ENCODE measurements around the gene TYW1.
"Not testable (repeated sequence)": the region's sequence is repeated elsewhere in the genome, so short reads cannot be mapped to it uniquely, and the experiment has no call there.

The TYW1 gene

GRCh38 chr7:67213038-67213437 lies 216.4 kb downstream of the TYW1 start:
- not testable (repeated sequence) for H3K27ac ChIP-seq (ENCODE audit: low read length)

GRCh38 chr7:67223551-67223950 lies 226.9 kb downstream of the TYW1 start:
- not testable (repeated sequence) for H3K36me3 ChIP-seq (ENCODE audit: insufficient read depth, low read depth, low read length); H3K27ac ChIP-seq (ENCODE audit: low read length)

More at GRCh38 chr7:67213038-67213437, 216.4 kb downstream of the TYW1 start:
- not testable (repeated sequence) for H3K9me3 ChIP-seq (ENCODE audit: insufficient read depth, low read depth, low read length); H3K27me3 ChIP-seq (ENCODE audit: insufficient read depth, low read length); H3K4me1 ChIP-seq (ENCODE audit: insufficient read depth, low read length); H3K4me3 ChIP-seq (ENCODE audit: low read length); H3K9ac ChIP-seq (ENCODE audit: low read depth, low read length); H3K36me3 ChIP-seq (ENCODE audit: insufficient read depth, low read depth, low read length)

GRCh38 chr7:67226340-67226907 lies 229.8 kb downstream of the TYW1 start:
- not testable (repeated sequence) for H3K4me3 ChIP-seq (ENCODE audit: low read length); H3K36me3 ChIP-seq (ENCODE audit: insufficient read depth, low read depth, low read length); H3K9me3 ChIP-seq (ENCODE audit: insufficient read depth, low read depth, low read length); H3K4me1 ChIP-seq (ENCODE audit: insufficient read depth, low read length); H3K27me3 ChIP-seq (ENCODE audit: insufficient read depth, low read length); H3K9ac ChIP-seq (ENCODE audit: low read depth, low read length); H3K27ac ChIP-seq (ENCODE audit: low read length)

More at GRCh38 chr7:67223551-67223950, 226.9 kb downstream of the TYW1 start:
- H3K9ac ChIP-seq (ENCODE audit: low read depth, low read length); H3K27me3 ChIP-seq (ENCODE audit: insufficient read depth, low read length); H3K4me3 ChIP-seq (ENCODE audit: low read length); H3K4me1 ChIP-seq (ENCODE audit: insufficient read depth, low read length); H3K9me3 ChIP-seq (ENCODE audit: insufficient read depth, low read depth, low read length): not testable (repeated sequence)

GRCh38 chr7:67226967-67227366 lies 230.3 kb downstream of the TYW1 start:
- not testable (repeated sequence) for H3K4me3 ChIP-seq (ENCODE audit: low read length); H3K27me3 ChIP-seq (ENCODE audit: insufficient read depth, low read length); H3K9ac ChIP-seq (ENCODE audit: low read depth, low read length); H3K36me3 ChIP-seq (ENCODE audit: insufficient read depth, low read depth, low read length); H3K27ac ChIP-seq (ENCODE audit: low read length); H3K4me1 ChIP-seq (ENCODE audit: insufficient read depth, low read length); H3K9me3 ChIP-seq (ENCODE audit: insufficient read depth, low read depth, low read length)

GRCh38 chr7:67229018-67229417 lies 232.4 kb downstream of the TYW1 start:
- H3K27ac ChIP-seq (ENCODE audit: low read length); H3K36me3 ChIP-seq (ENCODE audit: insufficient read depth, low read depth, low read length); H3K4me3 ChIP-seq (ENCODE audit: low read length); H3K27me3 ChIP-seq (ENCODE audit: insufficient read depth, low read length); H3K9me3 ChIP-seq (ENCODE audit: insufficient read depth, low read depth, low read length); H3K9ac ChIP-seq (ENCODE audit: low read depth, low read length); H3K4me1 ChIP-seq (ENCODE audit: insufficient read depth, low read length): not testable (repeated sequence)

GRCh38 chr7:67230029-67230428 lies 233.4 kb downstream of the TYW1 start:
- H3K9me3 ChIP-seq (ENCODE audit: insufficient read depth, low read depth, low read length); H3K36me3 ChIP-seq (ENCODE audit: insufficient read depth, low read depth, low read length); H3K4me1 ChIP-seq (ENCODE audit: insufficient read depth, low read length); H3K27ac ChIP-seq (ENCODE audit: low read length); H3K27me3 ChIP-seq (ENCODE audit: insufficient read depth, low read length); H3K9ac ChIP-seq (ENCODE audit: low read depth, low read length); H3K4me3 ChIP-seq (ENCODE audit: low read length): not testable (repeated sequence)

- not testable (repeated sequence) for H3K9ac ChIP-seq (ENCODE audit: low read depth, low read length); H3K4me1 ChIP-seq (ENCODE audit: insufficient read depth, low read length); H3K27me3 ChIP-seq (ENCODE audit: insufficient read depth, low read length); H3K4me3 ChIP-seq (ENCODE audit: low read length); H3K9me3 ChIP-seq (ENCODE audit: insufficient read depth, low read depth, low read length); H3K27ac ChIP-seq (ENCODE audit: low read length); H3K36me3 ChIP-seq (ENCODE audit: insufficient read depth, low read depth, low read length)
These were observed 236.9 kb downstream of the TYW1 start for GRCh38 chr7:67233506-67233905.

- H3K4me1 ChIP-seq (ENCODE audit: insufficient read depth, low read length); H3K9me3 ChIP-seq (ENCODE audit: insufficient read depth, low read depth, low read length); H3K27ac ChIP-seq (ENCODE audit: low read length); H3K4me3 ChIP-seq (ENCODE audit: low read length); H3K36me3 ChIP-seq (ENCODE audit: insufficient read depth, low read depth, low read length); H3K9ac ChIP-seq (ENCODE audit: low read depth, low read length); H3K27me3 ChIP-seq (ENCODE audit: insufficient read depth, low read length): not testable (repeated sequence)
These were observed 239.6 kb downstream of the TYW1 start for GRCh38 chr7:67236216-67236615.

- not testable (repeated sequence) for H3K9ac ChIP-seq (ENCODE audit: low read depth, low read length); H3K4me3 ChIP-seq (ENCODE audit: low read length); H3K36me3 ChIP-seq (ENCODE audit: insufficient read depth, low read depth, low read length); H3K4me1 ChIP-seq (ENCODE audit: insufficient read depth, low read length); H3K27me3 ChIP-seq (ENCODE audit: insufficient read depth, low read length); H3K9me3 ChIP-seq (ENCODE audit: insufficient read depth, low read depth, low read length); H3K27ac ChIP-seq (ENCODE audit: low read length)
These were observed 246.2 kb downstream of the TYW1 start for GRCh38 chr7:67242871-67243270.

GRCh38 chr7:67248364-67248763 lies 251.7 kb downstream of the TYW1 start:
- H3K27me3 ChIP-seq (ENCODE audit: insufficient read depth, low read length); H3K4me1 ChIP-seq (ENCODE audit: insufficient read depth, low read length); H3K36me3 ChIP-seq (ENCODE audit: insufficient read depth, low read depth, low read length); H3K4me3 ChIP-seq (ENCODE audit: low read length); H3K9ac ChIP-seq (ENCODE audit: low read depth, low read length); H3K9me3 ChIP-seq (ENCODE audit: insufficient read depth, low read depth, low read length); H3K27ac ChIP-seq (ENCODE audit: low read length): not testable (repeated sequence)

GRCh38 chr7:67251986-67252558 lies 255.4 kb downstream of the TYW1 start:
- no peak overlapping the region for H3K27ac ChIP-seq (ENCODE audit: low read length)
- no peaks in the 10 kb centered on the region for H3K27me3 ChIP-seq (ENCODE audit: insufficient read depth, low read length)

GRCh38 chr7:67255076-67255475 lies 258.4 kb downstream of the TYW1 start:
- not testable (repeated sequence) for H3K27ac ChIP-seq (ENCODE audit: low read length); H3K4me3 ChIP-seq (ENCODE audit: low read length); H3K36me3 ChIP-seq (ENCODE audit: insufficient read depth, low read depth, low read length); H3K27me3 ChIP-seq (ENCODE audit: insufficient read depth, low read length); H3K9me3 ChIP-seq (ENCODE audit: insufficient read depth, low read depth, low read length); H3K4me1 ChIP-seq (ENCODE audit: insufficient read depth, low read length); H3K9ac ChIP-seq (ENCODE audit: low read depth, low read length)

More at GRCh38 chr7:67251986-67252558, 255.4 kb downstream of the TYW1 start:
- H3K4me3 ChIP-seq (ENCODE audit: low read length): no peak overlapping the region
- peaks cover 5% of the 10 kb centered on the region for H3K9me3 ChIP-seq (ENCODE audit: insufficient read depth, low read depth, low read length)
- H3K9ac ChIP-seq (ENCODE audit: low read depth, low read length): no peak overlapping the region
- H3K36me3 ChIP-seq (ENCODE audit: insufficient read depth, low read depth, low read length): no peaks in the 10 kb centered on the region
- H3K4me1 ChIP-seq (ENCODE audit: insufficient read depth, low read length): no peaks in the 10 kb centered on the region
